HCT116 (cell line): ENCODE data around the gene TNFAIP8L3.

ENCODE experiments used
- ATF3 ChIP-seq: IDR thresholded peaks from 2 replicates; pipeline ENCODE4 v1.6.1; 2012
- CTCF ChIP-seq, 3 experiments: fragments of 200-600 bp in 1 of 3; sonication (generic) in 1 of 3; IDR thresholded peaks in 2 of 3; conservative IDR thresholded peaks in 1 of 3; 2 replicates each; pipeline ENCODE4 v1.5.1; 2012 to 2017; ENCODE audit warnings: low read depth in 2 of 3, low read length in 2 of 3, antibody characterized with exemption in 1 of 3, borderline replicate concordance in 1 of 3, control low read depth in 1 of 3, mild to moderate bottlenecking in 1 of 3, mixed read lengths in 1 of 3, mixed run types in 1 of 3, moderate library complexity in 1 of 3; ENCODE audit not compliant: insufficient read depth in 1 of 3
- EGR1 ChIP-seq: IDR thresholded peaks from 2 replicates; pipeline ENCODE4 v1.6.1; 2012; ENCODE audit warnings: low read depth
- EZH2 ChIP-seq: fragments of 200-600 bp; sonication (generic); IDR thresholded peaks from 2 replicates; pipeline ENCODE4 v1.6.1; 2017; ENCODE audit warnings: antibody characterized with exemption, mixed run types
- EZH2phosphoT487 ChIP-seq: fragments of 200-600 bp; IDR thresholded peaks from 2 replicates; pipeline ENCODE4 v1.6.1; 2018; ENCODE audit warnings: antibody characterized with exemption, borderline replicate concordance
- MAX ChIP-seq: IDR thresholded peaks from 2 replicates; pipeline ENCODE4 v1.6.1; 2012
- POLR2A ChIP-seq: IDR thresholded peaks from 2 replicates; pipeline ENCODE4 v1.7.0; 2011; ENCODE audit warnings: borderline replicate concordance; ENCODE audit not compliant: insufficient read depth, insufficient read length; ENCODE audit errors: extremely low read depth
- POLR2AphosphoS5 ChIP-seq: IDR thresholded peaks from 2 replicates; pipeline ENCODE4 v1.6.1; 2011; ENCODE audit warnings: mild to moderate bottlenecking, low read depth, low read length, moderate library complexity
- RAD21 ChIP-seq: IDR thresholded peaks from 2 replicates; pipeline ENCODE4 v1.6.1; 2012; ENCODE audit warnings: low read depth, mild to moderate bottlenecking
- TCF7L2 ChIP-seq: IDR thresholded peaks from 2 replicates; pipeline ENCODE4 v1.7.0; 2011; ENCODE audit warnings: borderline replicate concordance, inconsistent platforms; ENCODE audit not compliant: insufficient read depth, insufficient read length; ENCODE audit errors: extremely low read depth
- ZNF274 ChIP-seq: fragments of 200-500 bp; sonication (Bioruptor generic); IDR thresholded peaks from 2 replicates; pipeline ENCODE4 v1.6.1; 2014; ENCODE audit warnings: mild to moderate bottlenecking, low read depth, low read length, inconsistent platforms

- TF ChIP-seq EGR1 (no peak), CTCF (IDR thresholded peaks at IDR 0.05 in 2 of 3, conservative IDR thresholded peaks at IDR 0.05 in 1 of 3; ENCODE audit: borderline replicate concordance in 1 of 3, insufficient read depth in 1 of 3, low read depth in 2 of 3, low read length in 2 of 3) (no peak), EZH2phosphoT487 (no peak), MAX (no peak), POLR2A (no peak), ZNF274 (no peak), RAD21 (no peak), TCF7L2 (no peak), POLR2AphosphoS5 (no peak), ATF3 (no peak), EZH2 (no peak)
Measured at GRCh38 chr15:51079226-51079625, 15.5 kb downstream of the TNFAIP8L3 start.
